D341Med (cell line): ENCODE measurements around the gene NUDT21.
"Not testable (repeated sequence)": the region's sequence is repeated elsewhere in the genome, so short reads cannot be mapped to it uniquely, and the experiment has no call there.

ENCODE experiments used
- DNase-seq: peaks from one replicate; pipeline ENCODE4 v3.0.0; 2012; ENCODE audit warnings: low spot score

NUDT21 gene

DNA sequence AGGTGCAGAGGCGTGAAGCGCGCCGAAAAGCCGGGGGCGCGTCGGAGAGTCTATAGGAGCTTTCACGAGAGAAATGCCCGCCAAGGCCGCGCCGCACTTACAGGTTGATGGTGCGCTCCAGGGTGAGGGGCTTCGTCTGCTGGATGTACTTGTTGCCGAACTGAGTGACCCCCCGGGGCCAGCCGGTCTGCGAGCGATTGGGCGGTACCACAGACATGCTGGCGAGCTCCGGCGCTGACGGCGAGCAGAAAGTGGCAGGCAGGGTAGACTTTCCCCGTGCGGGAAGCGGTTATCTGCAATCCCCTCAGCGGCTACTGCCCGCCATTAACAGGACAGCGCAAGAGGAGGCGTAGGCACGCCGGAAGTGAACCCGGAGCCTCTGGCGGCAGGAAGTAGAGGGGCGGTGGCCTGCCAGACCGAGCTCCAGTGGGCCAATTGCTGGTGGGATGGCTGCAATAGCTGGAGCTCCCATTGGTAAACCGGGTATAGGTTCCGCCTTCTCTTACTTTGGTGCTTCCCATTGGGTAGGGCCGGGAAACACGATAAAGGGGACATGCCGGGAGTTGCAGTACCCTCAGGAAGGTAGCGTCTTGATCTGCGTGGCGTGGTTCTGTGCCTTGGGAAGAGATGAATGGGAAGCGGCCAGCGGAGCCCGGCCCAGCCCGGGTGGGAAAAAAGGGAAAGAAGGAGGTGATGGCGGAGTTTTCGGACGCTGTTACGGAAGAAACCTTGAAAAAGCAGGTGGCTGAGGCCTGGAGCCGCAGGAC is at the start of gene NUDT21, which contains the start of gene OGFOD1:
NUDT21 (minus strand) TSS at position 347 of the 767 bp plus-strand sequence; CDS start at position 217, 130 bp downstream.
OGFOD1 (plus strand) TSS at position 569 of the 767 bp plus-strand sequence; CDS start at position 628, 59 bp downstream.
- peak; percentile 96 for DNase-seq

DNA sequence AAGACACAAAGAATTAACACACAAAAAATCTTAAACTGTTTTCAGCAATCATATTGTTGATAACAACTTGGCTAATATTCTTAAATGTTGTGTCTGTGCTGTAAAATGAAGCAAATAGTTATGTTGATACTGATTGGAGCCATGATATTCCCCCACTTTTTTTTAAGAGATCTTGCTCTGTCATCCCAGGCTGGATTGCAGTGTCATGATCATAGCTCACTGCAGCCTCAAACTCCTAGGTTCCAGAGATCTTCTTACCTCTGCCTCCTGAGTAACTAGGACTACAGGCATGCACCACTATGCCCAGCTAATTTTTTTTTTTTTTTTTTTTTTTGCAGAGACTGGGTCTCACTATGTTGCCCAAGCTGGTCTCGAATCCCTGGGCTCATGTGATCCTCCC is 42.7 kb upstream of the NUDT21 start:
- no peak for DNase-seq

DNA sequence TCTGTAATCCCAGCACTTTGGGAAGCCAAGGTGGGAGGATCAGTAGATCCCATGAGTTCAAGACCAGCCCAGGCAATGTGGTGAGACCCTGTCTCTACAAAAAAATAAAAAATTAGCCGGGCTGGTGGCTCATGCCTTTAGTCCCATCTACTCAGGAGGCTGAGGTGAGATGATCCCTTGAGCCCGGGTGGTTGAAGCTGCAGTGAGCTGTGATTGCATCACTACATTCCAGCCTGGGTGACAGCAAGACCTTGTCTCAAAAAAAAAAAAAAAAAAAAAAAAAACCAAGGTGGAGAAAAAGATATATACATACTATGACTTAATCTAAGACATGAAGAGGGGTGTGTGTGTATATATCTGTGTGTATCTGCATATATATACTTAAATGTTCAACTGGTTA is 42.0 kb upstream of the NUDT21 start:
- no peak for DNase-seq

DNA sequence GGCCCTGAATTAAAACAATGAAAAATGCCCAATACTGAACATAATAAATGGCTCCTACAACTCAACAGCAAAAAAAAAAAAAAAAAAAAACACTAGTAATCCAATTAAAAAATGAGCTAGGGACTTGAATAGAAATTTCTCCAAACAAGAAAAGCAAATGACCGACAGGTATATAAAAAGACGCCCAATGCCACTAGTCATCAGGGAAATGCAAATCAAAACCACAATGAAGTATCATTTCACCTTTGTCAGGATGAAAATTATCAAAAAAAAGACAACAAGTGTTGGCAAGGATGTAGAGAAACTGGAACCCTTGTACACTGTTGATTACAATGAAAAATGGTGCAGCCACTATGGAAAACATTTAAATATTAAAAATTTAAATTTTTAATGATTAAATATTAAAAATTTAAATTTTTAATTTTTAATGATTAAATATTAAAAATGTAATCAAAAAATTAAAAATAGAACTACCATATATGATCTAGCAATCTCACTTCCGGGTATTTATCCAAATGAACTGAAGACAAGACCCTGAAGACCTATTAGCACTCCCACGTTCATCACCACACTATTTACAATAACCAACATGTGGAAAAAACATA is 40.6 kb upstream of the NUDT21 start:
- DNase-seq = no peak

DNA sequence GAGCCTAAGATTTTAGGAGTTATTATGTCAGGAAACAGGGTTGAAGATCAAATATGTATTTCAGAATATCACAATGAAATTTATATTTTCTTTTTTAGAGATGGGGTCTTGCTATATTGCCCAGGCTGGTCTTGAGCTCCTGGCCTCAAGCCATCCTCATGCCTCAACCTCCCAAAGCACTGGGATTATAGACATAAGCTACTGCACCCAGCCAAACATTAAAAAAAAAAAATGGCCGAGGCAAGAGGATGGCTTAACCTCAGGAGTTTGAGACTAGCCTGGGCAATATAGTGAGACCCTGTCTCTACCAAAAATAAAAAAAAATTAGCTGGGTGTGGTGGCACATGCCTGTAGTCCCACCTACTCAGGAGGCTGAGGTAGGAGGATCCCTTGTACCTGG is 37.7 kb upstream of the NUDT21 start:
- DNase-seq = not testable (repeated sequence)

DNA sequence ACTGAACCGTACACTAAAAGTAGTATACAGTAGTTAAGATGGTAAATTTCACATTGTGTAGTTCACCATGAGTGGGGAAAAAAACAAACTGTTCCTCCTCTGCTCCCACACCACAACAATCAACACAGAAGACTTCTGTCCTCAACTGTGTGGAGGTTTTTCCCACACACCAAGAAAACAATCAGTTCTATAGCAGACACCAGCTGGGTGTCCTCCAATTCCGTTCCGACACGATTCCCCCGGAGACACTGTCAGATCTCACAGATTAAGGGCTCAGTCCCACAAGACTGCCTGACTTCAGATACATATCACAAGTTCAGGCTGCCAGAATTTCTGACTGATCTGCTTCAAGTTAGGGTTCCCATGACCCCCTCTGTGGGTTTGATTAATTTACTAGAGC is 36.9 kb upstream of the NUDT21 start:
- peak; percentile 64 for DNase-seq

DNA sequence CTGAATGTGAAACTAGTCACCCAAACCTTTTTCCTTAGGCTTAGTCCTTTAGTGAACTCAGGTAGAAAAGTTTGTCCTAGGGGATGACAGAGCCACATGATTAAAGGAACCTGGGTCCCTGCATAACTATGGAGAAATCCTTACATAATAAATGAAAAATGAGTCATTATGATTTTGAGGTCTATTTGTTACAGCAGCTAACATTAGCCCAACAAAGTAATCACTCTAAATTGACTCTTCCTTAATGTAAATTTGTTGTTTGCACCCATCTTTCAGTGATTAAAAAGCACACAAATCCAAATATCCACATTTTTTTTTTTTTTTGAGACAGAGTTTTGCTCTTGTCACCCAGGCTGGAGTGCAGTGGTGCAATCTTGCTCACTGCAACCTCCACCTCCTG is 32.3 kb upstream of the NUDT21 start:
- no peak for DNase-seq

DNA sequence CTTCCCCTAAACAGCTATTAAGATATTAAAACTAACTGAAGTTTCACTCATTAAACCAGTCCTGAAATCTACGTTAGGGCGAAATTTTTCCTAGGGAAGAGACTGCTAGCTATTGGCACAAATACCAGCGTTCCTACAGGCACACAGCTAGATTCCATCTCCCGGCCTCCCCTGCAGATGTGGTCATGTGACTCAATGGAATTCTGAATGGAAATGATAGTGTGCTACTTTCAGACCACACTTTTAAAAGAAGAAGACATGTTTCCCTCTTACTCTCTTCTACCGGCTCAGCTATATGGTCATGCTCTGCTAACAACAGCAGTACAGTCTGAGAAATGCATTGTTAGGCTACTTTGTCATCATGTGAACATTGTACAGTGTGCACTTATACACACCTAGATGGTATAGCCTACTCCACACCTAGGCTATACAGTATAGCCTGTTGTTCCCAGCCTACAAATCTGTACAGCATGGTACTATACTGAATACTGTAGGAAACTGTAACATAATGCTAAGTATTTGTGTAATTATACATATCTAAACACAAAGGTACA is 31.6 kb upstream of the NUDT21 start:
- no peak for DNase-seq

DNA sequence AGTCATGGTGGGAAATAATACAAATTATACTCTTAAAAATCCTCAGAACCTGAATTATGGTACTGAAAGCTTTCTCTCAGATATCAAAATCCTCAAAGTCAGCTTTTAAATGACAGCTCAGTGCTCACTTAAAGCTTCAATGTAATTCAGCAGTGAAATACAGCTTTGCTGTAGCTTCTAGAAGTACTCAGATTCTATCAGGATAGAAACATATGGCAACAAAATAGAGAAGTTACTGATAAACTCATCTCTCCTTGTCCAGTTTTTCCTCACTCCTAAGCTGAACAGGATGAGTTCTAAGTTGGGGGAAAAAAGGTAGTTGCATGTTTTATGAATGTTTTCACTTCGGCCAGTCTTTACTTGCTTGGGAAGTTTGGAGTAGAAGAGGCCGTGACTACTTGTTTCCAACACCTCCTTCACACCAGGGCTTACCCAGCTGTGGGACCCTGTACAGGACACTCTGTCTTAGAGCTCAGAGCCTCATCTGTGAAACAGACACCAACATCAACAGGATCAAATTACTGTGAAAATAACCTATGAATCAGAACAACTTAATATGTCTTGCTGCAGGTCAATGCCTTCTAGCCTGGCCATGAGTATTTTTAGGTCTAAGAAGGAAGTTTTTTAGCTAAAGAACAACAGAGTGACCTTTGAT is 30.5 kb upstream of the NUDT21 start:
- DNase-seq = no peak

DNA sequence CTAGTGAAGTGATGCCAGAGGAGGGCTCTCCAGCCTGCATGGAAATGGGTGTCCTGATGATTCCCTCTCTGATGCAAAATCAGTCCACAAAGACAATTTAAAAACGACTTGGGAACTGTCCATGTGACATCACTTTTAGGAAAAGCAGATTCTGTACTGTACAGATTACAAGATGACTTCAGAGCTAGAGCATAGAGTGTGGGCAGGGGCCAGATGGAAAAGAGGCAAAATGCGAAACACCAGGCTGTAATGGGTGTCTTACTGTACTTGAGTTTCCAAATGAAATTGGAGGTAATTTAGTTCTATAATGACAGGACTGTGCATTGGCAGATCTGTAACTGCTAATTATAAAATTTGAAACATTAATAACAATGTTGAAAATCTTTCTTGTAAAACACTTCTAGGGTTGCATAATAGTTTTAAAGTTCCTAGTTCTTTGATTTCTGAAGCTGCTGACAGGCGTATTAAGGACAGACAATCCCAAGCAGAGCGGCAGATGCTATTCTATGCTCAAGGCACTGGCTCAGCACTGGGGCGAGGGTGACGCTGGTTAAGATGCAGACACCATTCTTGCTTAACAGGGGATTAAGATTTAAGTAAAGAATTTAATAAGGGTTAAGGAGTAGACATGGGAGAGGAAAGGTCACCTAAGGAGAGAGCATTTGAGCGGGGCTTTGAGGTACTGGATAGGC is 29.8 kb upstream of the NUDT21 start:
- peak; percentile 79 for DNase-seq

DNA sequence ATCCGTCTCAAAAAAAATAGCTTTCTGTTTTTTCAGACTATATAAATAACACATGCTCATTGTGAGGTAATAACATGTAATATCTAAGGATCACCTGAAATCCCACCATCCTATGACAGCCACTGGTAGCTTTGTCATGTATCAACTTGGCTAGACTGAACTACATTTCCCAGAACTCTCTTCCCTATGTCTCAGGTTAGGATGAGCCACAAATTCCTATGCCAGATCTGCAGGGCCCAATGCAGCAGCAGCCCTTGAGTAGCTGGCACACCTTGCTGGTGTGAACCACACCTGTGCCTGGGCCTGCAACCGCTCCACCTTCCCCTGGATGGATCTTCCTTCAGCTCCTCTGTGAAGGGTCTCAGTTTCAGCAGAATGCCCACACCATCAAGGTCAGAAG is 28.3 kb upstream of the NUDT21 start:
- no peak for DNase-seq

DNA sequence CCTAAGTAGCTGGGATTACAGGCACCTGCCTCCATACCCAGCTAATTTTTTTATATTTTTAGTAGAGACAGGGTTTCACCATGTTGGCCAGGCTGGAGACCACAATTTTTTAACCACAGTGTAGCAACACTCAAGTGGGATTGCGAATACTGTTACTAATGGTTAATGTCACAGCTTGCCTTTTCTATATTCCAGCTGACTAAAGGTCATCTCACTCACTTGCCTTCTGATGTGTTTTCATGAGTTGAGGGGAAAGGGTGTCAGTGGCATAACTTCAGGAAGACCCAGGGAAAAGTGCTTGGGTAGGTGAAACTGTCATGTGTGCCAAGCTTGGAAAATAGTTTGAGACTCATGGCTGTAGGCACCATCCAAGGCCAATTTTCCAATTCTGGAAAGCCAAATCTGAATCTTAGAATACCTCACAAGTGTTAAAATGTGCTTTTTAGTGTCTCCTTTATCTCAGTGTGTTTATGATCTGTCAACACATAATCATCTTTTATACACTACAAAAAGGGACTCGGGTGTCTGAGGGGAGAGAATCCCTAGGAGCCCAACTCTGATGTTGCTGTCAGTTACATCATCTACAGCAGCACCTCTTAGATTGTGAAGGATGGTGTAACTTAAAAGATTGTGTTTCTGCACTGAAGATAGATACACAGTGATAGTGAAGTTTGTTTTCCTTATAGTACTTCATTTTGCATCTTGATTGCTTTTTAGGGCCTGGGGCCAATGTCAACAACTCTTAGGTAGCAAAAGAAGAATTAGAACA is 27.3 kb upstream of the NUDT21 start:
- no peak for DNase-seq

DNA sequence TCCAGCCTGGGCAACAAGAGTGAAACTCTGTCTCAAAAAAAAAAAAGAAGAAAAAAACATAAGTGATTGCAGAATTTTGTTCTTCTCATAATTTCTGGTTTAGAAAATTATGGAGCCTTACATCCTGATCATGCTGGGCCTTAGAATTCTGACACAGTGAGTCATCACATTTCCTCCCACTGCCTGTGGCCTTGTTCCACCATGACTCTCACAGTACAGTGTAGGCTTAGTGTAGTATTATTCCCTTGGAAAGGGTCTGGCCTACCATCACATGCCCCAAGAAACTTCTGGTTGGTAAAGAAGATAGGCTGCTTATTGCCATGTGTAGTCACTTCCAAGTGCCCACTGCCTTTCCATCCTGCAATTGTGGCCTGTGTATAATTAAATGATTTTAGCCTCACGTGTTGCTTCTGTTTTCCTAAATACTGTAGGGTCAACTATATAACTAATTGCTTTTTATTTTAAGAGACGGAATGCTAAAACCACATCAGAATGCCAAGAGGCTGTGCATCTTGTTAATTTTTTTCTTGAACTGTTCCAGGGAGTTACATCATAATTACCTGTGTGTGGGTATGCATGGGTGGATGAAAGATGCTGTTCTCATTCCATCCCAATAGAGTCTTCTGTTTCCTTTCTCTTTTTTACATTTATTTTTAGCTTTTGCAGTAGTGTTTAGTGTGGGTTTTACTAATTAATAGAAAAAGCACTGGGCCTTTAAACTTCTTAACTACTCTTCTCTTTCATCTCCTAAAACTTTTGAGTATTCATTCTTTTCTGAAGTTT is 26.2 kb upstream of the NUDT21 start:
- no peak for DNase-seq

DNA sequence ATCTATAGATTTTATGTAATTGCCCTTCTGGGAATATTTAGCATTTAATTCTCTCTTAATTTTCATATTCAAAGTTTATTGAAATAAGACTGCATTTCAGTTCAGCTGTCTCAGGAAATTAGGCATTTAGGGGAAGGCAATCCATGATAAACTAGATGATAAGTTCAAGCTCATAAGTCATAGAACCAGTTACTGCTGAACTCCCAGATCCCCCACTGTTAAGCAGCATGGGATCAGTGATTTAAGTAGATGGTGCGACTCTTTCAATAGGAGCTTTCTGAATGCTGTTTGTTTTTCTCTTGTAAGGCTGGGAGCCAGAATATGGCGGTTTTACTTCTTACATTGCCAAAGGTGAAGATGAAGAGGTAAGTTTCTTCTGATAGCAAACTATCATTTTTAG is 24.1 kb upstream of the NUDT21 start:
- DNase-seq = no peak

DNA sequence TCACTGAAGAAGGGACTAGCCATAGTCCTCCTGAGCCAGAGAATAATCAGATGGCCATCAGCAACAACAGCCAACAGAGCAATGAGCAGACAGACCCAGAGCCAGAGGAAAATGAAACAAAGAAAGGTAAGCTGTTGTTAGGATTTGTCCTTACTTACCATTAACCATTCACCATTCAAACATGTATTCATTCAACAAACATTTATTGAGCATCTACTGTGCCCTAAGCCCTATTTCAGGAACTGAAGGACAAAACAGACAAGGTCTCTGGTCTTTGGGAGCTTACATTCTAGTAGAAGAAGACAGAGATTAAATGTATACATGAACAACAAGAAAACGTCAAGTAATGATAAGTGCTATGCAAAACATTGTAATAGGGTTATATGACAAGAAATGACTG is 19.5 kb upstream of the NUDT21 start:
- DNase-seq = no peak

DNA sequence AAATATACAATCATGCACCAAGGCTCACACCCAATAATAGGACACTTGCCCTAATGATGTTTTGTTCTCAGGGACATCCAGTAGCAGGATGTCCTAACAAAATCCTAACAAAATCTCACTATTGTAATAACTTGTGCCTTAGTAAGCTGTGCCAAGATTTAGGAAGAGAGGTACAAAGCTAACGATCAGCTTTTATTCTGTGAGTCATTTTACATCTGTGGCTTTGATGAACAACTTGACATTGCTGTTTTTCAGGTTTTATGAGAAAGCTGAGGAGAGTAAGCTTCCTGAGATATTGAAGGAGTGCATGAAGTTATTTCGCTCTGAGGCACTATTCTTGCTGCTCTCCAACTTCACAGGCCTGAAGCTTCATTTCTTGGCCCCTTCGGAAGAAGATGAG is 19.1 kb upstream of the NUDT21 start:
- no peak for DNase-seq

DNA sequence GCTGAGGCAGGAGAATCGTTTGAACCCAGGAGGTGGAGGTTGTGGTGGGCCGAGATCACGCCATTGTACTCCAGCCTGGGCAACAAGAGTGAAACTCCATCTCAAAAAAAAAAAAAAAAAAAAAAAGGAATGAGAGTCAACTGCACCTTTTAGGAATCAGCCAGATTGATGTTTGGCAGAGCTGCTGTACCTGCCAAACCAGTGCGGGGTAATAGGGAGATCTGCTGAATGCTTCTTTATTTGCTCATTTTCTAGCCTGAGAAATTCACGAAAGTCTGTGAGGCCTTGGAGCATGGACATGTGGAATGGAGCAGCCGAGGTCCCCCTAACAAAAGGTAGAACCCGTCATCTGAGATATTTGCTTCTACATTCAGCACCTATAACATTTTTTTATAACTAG is 18.6 kb upstream of the NUDT21 start:
- DNase-seq = no peak

DNA sequence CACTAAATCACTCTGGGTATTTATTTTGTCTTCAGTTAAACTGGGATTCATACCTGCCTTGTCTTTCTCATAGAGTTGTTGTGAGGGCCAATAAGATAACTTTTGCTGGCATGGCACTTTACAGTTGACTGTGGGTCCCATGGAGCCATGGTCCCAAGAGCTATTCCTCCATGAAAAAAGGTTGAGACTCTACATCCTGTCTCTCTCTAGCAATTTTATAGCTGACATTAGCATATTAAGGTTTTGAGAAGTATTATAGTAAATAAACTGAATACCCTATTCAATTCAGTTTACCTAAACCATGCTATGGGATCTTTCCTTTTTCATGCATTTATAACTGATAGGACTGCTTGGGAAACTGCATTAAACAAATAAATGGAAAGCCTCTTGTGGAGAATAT is 17.7 kb upstream of the NUDT21 start:
- DNase-seq = no peak

DNA sequence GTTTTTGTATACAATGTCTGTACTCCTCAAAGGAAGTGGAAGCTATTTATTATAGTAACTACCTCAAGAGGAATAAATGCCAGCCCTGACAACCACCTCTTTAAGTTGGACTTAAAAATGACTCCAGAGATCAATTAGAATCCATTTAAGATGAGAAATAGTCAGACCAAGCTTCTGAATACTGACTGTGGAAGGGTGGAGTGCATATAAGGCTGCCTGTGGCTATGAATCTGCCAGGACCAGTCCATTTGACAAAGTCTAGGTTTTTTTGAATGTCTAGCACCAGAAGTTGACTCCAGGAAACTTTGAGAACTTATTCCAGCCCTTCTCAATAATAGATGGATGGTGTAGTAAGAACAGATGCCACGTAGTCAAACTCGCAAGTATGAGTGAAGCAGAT is 15.2 kb upstream of the NUDT21 start:
- DNase-seq = no peak

DNA sequence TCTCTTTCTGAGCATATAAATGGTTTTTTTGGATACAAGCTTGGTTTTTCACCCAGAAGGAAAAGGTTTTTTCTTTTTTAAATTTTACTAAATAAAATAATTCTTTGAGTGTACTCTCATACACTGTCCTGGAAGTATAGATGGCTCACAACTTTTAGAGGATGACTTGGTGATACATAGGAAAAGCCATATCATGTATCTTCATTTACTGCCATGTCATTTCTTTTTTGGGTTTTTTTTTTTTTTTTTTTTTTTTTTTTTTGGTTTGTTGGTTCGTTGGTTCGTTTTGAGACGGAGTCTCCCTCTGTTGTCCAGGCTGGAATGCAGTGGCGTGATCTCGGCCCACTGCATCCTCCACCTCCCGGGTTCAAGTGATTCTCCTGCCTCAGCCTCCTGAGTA is 12.0 kb upstream of the NUDT21 start:
- no peak for DNase-seq
